ENCODE data around the gene KCNV2.

The KCNV2 gene

GRCh38 chr9:2717385-2717784, at the start of gene KCNV2:
Gene KCNV2 (plus strand): TSS chr9:2717510. CDS start chr9:2717740, 230 bp downstream.
- no peak for TF ChIP-seq CTCF (IDR thresholded peaks at IDR 0.05; ENCODE audit: insufficient read depth, missing control alignments)
- DNase-seq (ENCODE audit: insufficient read length, low spot score) (peak; percentile 40), FAIRE-seq (no peak)

GRCh38 chr9:2673161-2673560, 44.1 kb upstream of the KCNV2 start:
- no peak for FAIRE-seq
- TF ChIP-seq CTCF (IDR thresholded peaks at IDR 0.05; ENCODE audit: insufficient read depth, missing control alignments), result no peak
- DNase-seq (ENCODE audit: insufficient read length, low spot score), result no peak

- DNase-seq (ENCODE audit: insufficient read length, low spot score) (no peak), FAIRE-seq (no peak)
- no peak for TF ChIP-seq CTCF (IDR thresholded peaks at IDR 0.05; ENCODE audit: insufficient read depth, missing control alignments)
These were observed 43.0 kb upstream of the KCNV2 start for GRCh38 chr9:2674141-2674824.

- DNase-seq (ENCODE audit: insufficient read length, low spot score) (no peak), FAIRE-seq (no peak)
- TF ChIP-seq CTCF (IDR thresholded peaks at IDR 0.05; ENCODE audit: insufficient read depth, missing control alignments), result no peak
These were observed 41.5 kb upstream of the KCNV2 start for GRCh38 chr9:2675834-2676233.

GRCh38 chr9:2676466-2676865, 40.8 kb upstream of the KCNV2 start:
- TF ChIP-seq CTCF (IDR thresholded peaks at IDR 0.05; ENCODE audit: insufficient read depth, missing control alignments), result no peak
- no peak for FAIRE-seq
- DNase-seq (ENCODE audit: insufficient read length, low spot score), result no peak

GRCh38 chr9:2677915-2678889, 39.1 kb upstream of the KCNV2 start:
- TF ChIP-seq CTCF (IDR thresholded peaks at IDR 0.05; ENCODE audit: insufficient read depth, missing control alignments), result no peak
- FAIRE-seq, result no peak

More at GRCh38 chr9:2677915-2678889, 39.1 kb upstream of the KCNV2 start:
- no peak for DNase-seq (ENCODE audit: insufficient read length, low spot score)
